Jurkat, Clone E6-1 (cell line): ENCODE data around the gene TRRAP.

Experiments
- DNase-seq: peaks from one replicate; pipeline ENCODE4 v3.0.0-alpha.2; 2011; ENCODE audit warnings: low read depth, low spot score
- H3K4me3 ChIP-seq: 2 replicates; pipeline ENCODE4 v1.5.1; 2011; ENCODE audit warnings: mild to moderate bottlenecking, low read length, control low read depth, moderate library complexity

TRRAP gene

GRCh38 chr7:99012722-99013121 is 134.4 kb downstream of the TRRAP start:
- no peak overlapping the region for H3K4me3 ChIP-seq
- no peak for DNase-seq

- DNase-seq, result no peak
- H3K4me3 ChIP-seq, result no peak overlapping the region
These were observed 135.2 kb downstream of the TRRAP start for GRCh38 chr7:99013266-99014112.

- DNase-seq, result no peak
- H3K4me3 ChIP-seq, result no peak overlapping the region
These were observed 136.0 kb downstream of the TRRAP start for GRCh38 chr7:99014113-99014985.

GRCh38 chr7:99016196-99016595 is 137.9 kb downstream of the TRRAP start:
- DNase-seq, result no peak
- no peak overlapping the region for H3K4me3 ChIP-seq

GRCh38 chr7:99019523-99020412 is 141.4 kb downstream of the TRRAP start:
- no peak overlapping the region for H3K4me3 ChIP-seq
- DNase-seq, result no peak

GRCh38 chr7:99020413-99020715 is 142.0 kb downstream of the TRRAP start:
- no peak for DNase-seq
- no peak overlapping the region for H3K4me3 ChIP-seq

- DNase-seq, result no peak
These were observed 143.7 kb downstream of the TRRAP start for GRCh38 chr7:99021941-99022560.

GRCh38 chr7:99024066-99024465 is 145.7 kb downstream of the TRRAP start:
- H3K4me3 ChIP-seq, result no peak overlapping the region
- no peak for DNase-seq

More at GRCh38 chr7:99021941-99022560, 143.7 kb downstream of the TRRAP start:
- no peak overlapping the region for H3K4me3 ChIP-seq

GRCh38 chr7:99027241-99027640 is 148.9 kb downstream of the TRRAP start:
- no peak for DNase-seq
- no peak overlapping the region for H3K4me3 ChIP-seq

GRCh38 chr7:99027841-99028240 is 149.5 kb downstream of the TRRAP start:
- DNase-seq, result no peak

GRCh38 chr7:99028261-99028973 is 150.1 kb downstream of the TRRAP start:
- no peak overlapping the region for H3K4me3 ChIP-seq
- DNase-seq, result no peak

More at GRCh38 chr7:99027841-99028240, 149.5 kb downstream of the TRRAP start:
- no peak overlapping the region for H3K4me3 ChIP-seq

- DNase-seq, result no peak
- no peak overlapping the region for H3K4me3 ChIP-seq
These were observed 151.4 kb downstream of the TRRAP start for GRCh38 chr7:99029466-99030435.

- H3K4me3 ChIP-seq, result no peak overlapping the region
- DNase-seq, result no peak
These were observed 152.1 kb downstream of the TRRAP start for GRCh38 chr7:99030457-99030856.

- no peak overlapping the region for H3K4me3 ChIP-seq
- DNase-seq, result no peak
These were observed 152.6 kb downstream of the TRRAP start for GRCh38 chr7:99030951-99031350.

GRCh38 chr7:99031496-99031895 is 153.2 kb downstream of the TRRAP start:
- no peak overlapping the region for H3K4me3 ChIP-seq
- DNase-seq, result no peak

GRCh38 chr7:99032928-99033327 is 154.6 kb downstream of the TRRAP start:
- H3K4me3 ChIP-seq, result no peak overlapping the region

GRCh38 chr7:99033765-99034164 is 155.4 kb downstream of the TRRAP start:
- H3K4me3 ChIP-seq, result no peak overlapping the region
- DNase-seq, result no peak

More at GRCh38 chr7:99032928-99033327, 154.6 kb downstream of the TRRAP start:
- no peak for DNase-seq
